Measurements from ENCODE around the gene NOP58. TPM values are rescaled to one million over a fixed set of nuclear protein-coding genes. Genes with fewer than 3 reads are reported as not detected.

NOP58 gene
- total and polyA plus RNA-seq, 12 donors, result 18.7 to 68.5 (median 23.0) TPM

DNA sequence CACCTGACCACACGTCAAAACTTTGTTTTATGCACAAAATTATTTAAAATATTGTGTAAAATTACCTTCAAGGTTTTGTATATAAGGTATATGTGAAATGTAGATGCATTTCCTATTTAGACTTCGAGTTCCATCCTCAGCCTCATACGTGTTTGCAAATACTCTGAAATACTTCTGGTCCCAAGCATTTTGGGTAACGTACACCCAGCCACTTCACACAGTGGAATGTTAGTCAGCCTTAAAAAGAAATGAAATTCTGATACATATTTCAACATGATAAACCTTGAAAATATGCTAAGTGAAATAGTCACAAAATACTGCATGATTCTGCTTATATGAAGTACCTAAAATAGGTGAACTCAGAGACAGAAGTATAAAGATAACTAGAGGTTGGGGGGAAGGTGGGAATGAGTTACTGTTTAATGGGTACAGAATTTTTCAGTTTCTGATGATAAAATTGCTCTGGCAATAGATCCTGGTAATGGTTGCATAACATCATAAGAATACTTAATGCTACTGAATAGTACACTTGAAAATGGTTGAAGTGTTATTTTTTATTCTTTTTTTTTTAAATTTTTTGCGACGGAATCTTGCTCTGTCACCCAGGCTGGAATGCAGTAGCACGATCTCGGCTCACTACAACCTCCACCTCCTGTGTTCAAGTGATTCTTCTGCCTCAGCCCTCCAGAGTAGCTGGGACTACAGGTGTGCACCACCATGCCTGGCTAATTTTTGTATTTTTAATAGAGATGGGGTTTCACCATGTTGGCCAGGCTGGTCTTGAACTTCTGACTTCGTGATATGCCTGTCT, 24.0 kb downstream of the NOP58 start:
- TF ChIP-seq, protein P1, sequence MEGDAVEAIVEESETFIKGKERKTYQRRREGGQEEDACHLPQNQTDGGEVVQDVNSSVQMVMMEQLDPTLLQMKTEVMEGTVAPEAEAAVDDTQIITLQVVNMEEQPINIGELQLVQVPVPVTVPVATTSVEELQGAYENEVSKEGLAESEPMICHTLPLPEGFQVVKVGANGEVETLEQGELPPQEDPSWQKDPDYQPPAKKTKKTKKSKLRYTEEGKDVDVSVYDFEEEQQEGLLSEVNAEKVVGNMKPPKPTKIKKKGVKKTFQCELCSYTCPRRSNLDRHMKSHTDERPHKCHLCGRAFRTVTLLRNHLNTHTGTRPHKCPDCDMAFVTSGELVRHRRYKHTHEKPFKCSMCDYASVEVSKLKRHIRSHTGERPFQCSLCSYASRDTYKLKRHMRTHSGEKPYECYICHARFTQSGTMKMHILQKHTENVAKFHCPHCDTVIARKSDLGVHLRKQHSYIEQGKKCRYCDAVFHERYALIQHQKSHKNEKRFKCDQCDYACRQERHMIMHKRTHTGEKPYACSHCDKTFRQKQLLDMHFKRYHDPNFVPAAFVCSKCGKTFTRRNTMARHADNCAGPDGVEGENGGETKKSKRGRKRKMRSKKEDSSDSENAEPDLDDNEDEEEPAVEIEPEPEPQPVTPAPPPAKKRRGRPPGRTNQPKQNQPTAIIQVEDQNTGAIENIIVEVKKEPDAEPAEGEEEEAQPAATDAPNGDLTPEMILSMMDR (IDR thresholded peaks at IDR 0.05), result no peak
- H3K27me3 ChIP-seq, result no peaks in the 10 kb centered on the region
- H3K27ac ChIP-seq, result no peak overlapping the region
- DNase-seq (no peak), ATAC-seq (no peak)
- H3K9me3 ChIP-seq, result no peaks in the 10 kb centered on the region
- peaks cover 0 to 100% (median 48%) of the 10 kb centered on the region in 9 donors for H3K36me3 ChIP-seq
- 93 to 96% methylated on average over 9 of the region's 9 CpGs for WGBS, 2 donors
- no peak overlapping the region for H3K4me3 ChIP-seq
- peaks cover 0 to 3% (median 0%) of the 10 kb centered on the region in 9 donors for H3K4me1 ChIP-seq
- intact Hi-C loops (cut with DNase I), result loop anchor here in 2 of 10 donors (10.0 kb wide), 3 partner anchors 85 to 695 kb away; partner anchors contain the start of gene BMPR2 (in 1 of the 2)

DNA sequence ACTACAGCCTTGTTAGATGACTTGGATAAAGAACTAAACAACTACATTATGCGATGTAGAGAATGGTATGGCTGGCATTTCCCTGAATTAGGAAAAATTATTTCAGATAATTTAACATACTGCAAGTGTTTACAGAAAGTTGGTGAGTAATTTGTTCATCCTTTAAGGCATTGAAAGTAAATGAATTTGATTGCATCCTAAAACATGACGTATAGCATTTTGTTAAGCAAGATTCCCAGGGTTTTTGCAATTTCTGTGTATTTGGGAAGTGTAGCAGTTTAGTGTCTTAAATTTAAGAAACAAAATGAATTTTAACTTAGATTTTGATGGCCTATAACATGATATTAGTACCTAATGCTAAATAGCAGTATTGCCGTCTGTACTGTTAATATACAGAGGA, 24.8 kb downstream of the NOP58 start:
- no peaks in the 10 kb centered on the region for H3K27me3 ChIP-seq
- H3K36me3 ChIP-seq, result peaks cover 0 to 100% (median 47%) of the 10 kb centered on the region in 9 donors

GRCh38 chr2:202290970-202291369, 25.4 kb downstream of the NOP58 start:
- no peak for DNase-seq
- intact Hi-C loops (cut with DNase I), result loop anchor here in 1 of 10 donors (10.0 kb wide), 1 partner anchor 694 kb away; no protein-coding TSS in a partner anchor
- Histone ChIP-seq H3K36me3 (peaks cover 0 to 100% (median 52%) of the 10 kb centered on the region in 9 donors), H3K9me3 (no peaks in the 10 kb centered on the region), H3K27me3 (no peaks in the 10 kb centered on the region), H3K27ac (no peak overlapping the region), H3K4me1 (peaks cover 0 to 11% (median 0%) of the 10 kb centered on the region in 9 donors), H3K4me3 (no peak overlapping the region)
- WGBS, 2 donors, result 44 to 60% methylated on average over 1 of the region's 1 CpG
- ATAC-seq, result no peak
- TF ChIP-seq, protein P1 (IDR thresholded peaks at IDR 0.05), result no peak

More for the DNA sequence above, 24.8 kb downstream of the NOP58 start:
- intact Hi-C loops (cut with DNase I), result loop anchor here in 1 of 10 donors (10.0 kb wide), 1 partner anchor 694 kb away; no protein-coding TSS in a partner anchor
- Histone ChIP-seq H3K27ac (no peak overlapping the region), H3K9me3 (no peaks in the 10 kb centered on the region), H3K4me3 (no peak overlapping the region), H3K4me1 (peaks cover 0 to 10% (median 0%) of the 10 kb centered on the region in 9 donors)
- WGBS, 2 donors, result 93 to 96% methylated on average over 3 of the region's 3 CpGs
- TF ChIP-seq, protein P1 (IDR thresholded peaks at IDR 0.05), result no peak
- DNase-seq, result no peak
- no peak for ATAC-seq

DNA sequence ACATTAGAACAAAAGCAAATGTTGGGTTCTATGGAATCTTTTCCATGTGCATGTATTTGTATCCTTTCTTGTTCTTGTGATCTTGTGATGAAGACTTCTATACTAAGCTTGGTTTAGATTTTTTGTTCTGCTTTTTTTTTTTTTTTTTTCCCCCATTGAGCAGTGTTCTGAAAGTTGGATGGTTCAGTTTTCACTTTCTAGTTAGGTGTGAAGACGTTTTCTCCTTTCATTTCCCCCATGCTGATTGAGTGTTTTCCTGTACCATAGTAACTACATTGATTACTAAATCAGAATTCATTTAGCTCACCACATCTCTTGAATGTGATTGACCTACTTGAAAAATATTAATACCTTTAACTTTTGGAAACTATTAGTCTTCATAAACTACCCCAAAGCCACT, 34.1 kb downstream of the NOP58 start:
- intact Hi-C loops (cut with DNase I), result loop anchor here in 1 of 10 donors (10.0 kb wide), 1 partner anchor 685 kb away; no protein-coding TSS in a partner anchor
- H3K4me3 ChIP-seq, result no peak overlapping the region
- ATAC-seq (no peak), DNase-seq (no peak)
- H3K4me1 ChIP-seq, result peaks cover 0 to 7% (median 0%) of the 10 kb centered on the region in 9 donors
- no peak overlapping the region for H3K27ac ChIP-seq
- H3K27me3 ChIP-seq, result no peaks in the 10 kb centered on the region
- WGBS, 2 donors, result 70 to 73% methylated on average over 1 of the region's 1 CpG
- TF ChIP-seq, protein P1 (IDR thresholded peaks at IDR 0.05), result no peak
- peaks cover 0 to 100% (median 60%) of the 10 kb centered on the region in 9 donors for H3K36me3 ChIP-seq
- H3K9me3 ChIP-seq, result no peaks in the 10 kb centered on the region

All from heart right ventricle (tissue), 16 donors.